H9 (cell line): ENCODE measurements around the gene DOCK1. TPM values are rescaled to one million over a fixed set of nuclear protein-coding genes. Genes with fewer than 3 reads are reported as not detected.

Experiments
- DNase-seq: peaks from one replicate; pipeline ENCODE4 v3.0.0-alpha.2; 2017
- H2AFZ ChIP-seq: one replicate; pipeline ENCODE4 v1.6.1; 2013; ENCODE audit warnings: mild to moderate bottlenecking, low read length, control low read depth, moderate library complexity
- H2AK5ac ChIP-seq: 2 replicates; pipeline ENCODE4 v1.6.1; 2013; ENCODE audit warnings: low read length, control low read depth, mixed read lengths; ENCODE audit not compliant: insufficient read length
- H2BK120ac ChIP-seq: one replicate; pipeline ENCODE4 v1.6.1; 2013; ENCODE audit warnings: low read depth, mild to moderate bottlenecking, low read length, control low read depth, inconsistent platforms; ENCODE audit not compliant: poor library complexity, severe bottlenecking
- H2BK12ac ChIP-seq: 2 replicates; pipeline ENCODE4 v1.6.1; 2013; ENCODE audit warnings: low read length, control low read depth, mixed read lengths, low read depth; ENCODE audit not compliant: insufficient read length
- H2BK15ac ChIP-seq: 2 replicates; pipeline ENCODE4 v1.6.1; 2013; ENCODE audit warnings: low read depth, low read length, control low read depth
- H2BK20ac ChIP-seq: one replicate; pipeline ENCODE4 v1.6.1; 2013; ENCODE audit warnings: low read depth, mild to moderate bottlenecking, low read length, control low read depth, inconsistent platforms; ENCODE audit not compliant: poor library complexity, severe bottlenecking
- H2BK5ac ChIP-seq: 2 replicates; pipeline ENCODE4 v1.6.1; 2013; ENCODE audit warnings: low read length, control low read depth, mixed read lengths; ENCODE audit not compliant: insufficient read length
- H3K14ac ChIP-seq: 2 replicates; pipeline ENCODE4 v1.6.1; 2013; ENCODE audit warnings: low read length, control low read depth; ENCODE audit not compliant: insufficient read depth
- H3K18ac ChIP-seq: 2 replicates; pipeline ENCODE4 v1.6.1; 2013; ENCODE audit warnings: low read depth, mild to moderate bottlenecking, mixed read lengths, low read length, control low read depth; ENCODE audit not compliant: insufficient read length
- H3K23ac ChIP-seq: 2 replicates; pipeline ENCODE4 v1.6.1; 2013; ENCODE audit warnings: low read length, control low read depth, mixed read lengths, low read depth; ENCODE audit not compliant: insufficient read length
- H3K23me2 ChIP-seq: 2 replicates; pipeline ENCODE4 v1.6.1; 2013; ENCODE audit warnings: low read depth, mild to moderate bottlenecking, mixed read lengths, low read length, control low read depth; ENCODE audit not compliant: insufficient read length, poor library complexity, severe bottlenecking
- H3K27ac ChIP-seq: 2 replicates; pipeline ENCODE4 v1.5.1; 2013; ENCODE audit warnings: low read length, control low read depth, mixed read lengths, low read depth; ENCODE audit not compliant: insufficient read length
- H3K27me3 ChIP-seq: 2 replicates; pipeline ENCODE4 v1.6.1; 2013; ENCODE audit warnings: low read length, control low read depth, inconsistent platforms; ENCODE audit not compliant: insufficient read depth
- H3K4ac ChIP-seq: 2 replicates; pipeline ENCODE4 v1.6.1; 2013; ENCODE audit warnings: low read depth, mild to moderate bottlenecking, control low read depth, inconsistent platforms, low read length, moderate library complexity
- H3K4me1 ChIP-seq: 2 replicates; pipeline ENCODE4 v1.6.1; 2013; ENCODE audit warnings: low read length, control low read depth, inconsistent platforms; ENCODE audit not compliant: insufficient read depth
- H3K4me2 ChIP-seq: 2 replicates; pipeline ENCODE4 v1.6.1; 2013; ENCODE audit warnings: low read length, control low read depth, mixed read lengths; ENCODE audit not compliant: insufficient read length, insufficient read depth
- H3K56ac ChIP-seq: 2 replicates; pipeline ENCODE4 v1.6.1; 2013; ENCODE audit warnings: low read depth, mild to moderate bottlenecking, mixed read lengths, low read length, control low read depth; ENCODE audit not compliant: insufficient read length
- H3K79me1 ChIP-seq: 2 replicates; pipeline ENCODE4 v1.6.1; 2013; ENCODE audit warnings: low read depth, mild to moderate bottlenecking, moderate library complexity, low read length, control low read depth, inconsistent platforms; ENCODE audit not compliant: insufficient read depth, poor library complexity, severe bottlenecking
- H3K79me2 ChIP-seq: 2 replicates; pipeline ENCODE4 v1.6.1; 2013; ENCODE audit warnings: low read length, control low read depth, inconsistent platforms; ENCODE audit not compliant: insufficient read depth
- H3K9ac ChIP-seq: 2 replicates; pipeline ENCODE4 v1.6.1; 2013; ENCODE audit warnings: low read length, control low read depth, mixed read lengths; ENCODE audit not compliant: insufficient read length; ENCODE audit errors: extremely low read depth
- H3K9me3 ChIP-seq: one replicate; pipeline ENCODE4 v1.6.1; 2013; ENCODE audit warnings: low read depth, low read length, inconsistent platforms; ENCODE audit not compliant: control insufficient read depth
- H3T11ph ChIP-seq: one replicate; pipeline ENCODE4 v1.6.1; 2013; ENCODE audit warnings: mild to moderate bottlenecking, low read length, control low read depth, inconsistent platforms
- H4K20me1 ChIP-seq: one replicate; pipeline ENCODE4 v1.6.1; 2013; ENCODE audit not compliant: control insufficient read depth, insufficient read length, insufficient read depth
- H4K5ac ChIP-seq: 2 replicates; pipeline ENCODE4 v1.6.1; 2013; ENCODE audit warnings: low read depth, mild to moderate bottlenecking, mixed read lengths, low read length, control low read depth; ENCODE audit not compliant: insufficient read length
- H4K8ac ChIP-seq: replicated peaks from 2 replicates; pipeline ENCODE4 v1.6.1; 2013; ENCODE audit warnings: low read length, control low read depth, mixed read lengths, low read depth; ENCODE audit not compliant: insufficient read length
- H4K91ac ChIP-seq: 2 replicates; pipeline ENCODE4 v1.6.1; 2013; ENCODE audit warnings: low read depth, mild to moderate bottlenecking, moderate library complexity, mixed read lengths, low read length, control low read depth; ENCODE audit not compliant: insufficient read length
- H3K27ac Mint-ChIP-seq, 3 experiments: 2 replicates in 2 of 3; 3 replicates in 1 of 3; pipeline ENCODE4 v1.8.0; 2020 to 2021; ENCODE audit warnings: mixed read lengths in 3 of 3, mild to moderate bottlenecking in 1 of 3, moderate library complexity in 1 of 3
- H3K27me3 Mint-ChIP-seq: 2 replicates; pipeline ENCODE4 v1.8.0; 2021; ENCODE audit warnings: low read depth, mild to moderate bottlenecking, moderate library complexity, mixed read lengths
- H3K36me3 Mint-ChIP-seq, 3 experiments: 2 replicates in 2 of 3; 3 replicates in 1 of 3; pipeline ENCODE4 v1.8.0; 2020 to 2021; ENCODE audit warnings: low read depth in 3 of 3, mixed read lengths in 3 of 3; ENCODE audit not compliant: insufficient read depth in 1 of 3
- H3K4me1 Mint-ChIP-seq, 2 experiments: 2 replicates each; pipeline ENCODE4 v1.8.0; 2020; ENCODE audit warnings: mixed read lengths in 2 of 2
- H3K4me3 Mint-ChIP-seq, 2 experiments: 2 replicates in 1 of 2; 3 replicates in 1 of 2; pipeline ENCODE4 v1.8.0; 2020 to 2021; ENCODE audit warnings: mild to moderate bottlenecking in 2 of 2, mixed read lengths in 2 of 2, moderate library complexity in 1 of 2
- H3K9me3 Mint-ChIP-seq, 2 experiments: 2 replicates in 1 of 2; 3 replicates in 1 of 2; pipeline ENCODE4 v1.8.0; 2020; ENCODE audit warnings: mild to moderate bottlenecking in 2 of 2, mixed read lengths in 2 of 2, moderate library complexity in 1 of 2
- CTCF ChIP-seq: fragments of 200-600 bp; sonication (generic); conservative IDR thresholded peaks from 3 replicates; pipeline ENCODE4 v1.8.0; 2021; ENCODE audit warnings: antibody characterized with exemption, mild to moderate bottlenecking
- WGBS: extraction: QIAGEN DNeasy Blood & Tissue Kit; methylation state at CpG from one replicate; pipeline ENCODE4 v1.1.7; 2013; ENCODE audit warnings: missing lambda C conversion rate, low lambda C conversion rate, mixed read lengths; ENCODE audit not compliant: insufficient read length; ENCODE audit errors: extremely low coverage; 5-methylcytosine and 5-hydroxymethylcytosine counted together
- total RNA-seq: library from RNA; stranded (reverse); gene quantifications from 2 replicates; pipeline ENCODE4 v1.2.1, GENCODE V29; 2021

Gene DOCK1
- total RNA-seq, 1 experiment from 2014 or later: 57.0 TPM

GRCh38 chr10:126955396-126955795, 50.2 kb downstream of the DOCK1 start:
- Histone ChIP-seq H2BK120ac (no peak overlapping the region), H3K79me1 (peaks cover 4% of the 10 kb centered on the region), H3T11ph (no peak overlapping the region), H2BK12ac (no peak overlapping the region), H3K23me2 (no peaks in the 10 kb centered on the region), H4K91ac (no peak overlapping the region), H3K14ac (peak overlapping the region; percentile 57), H3K9me3 (no peaks in the 10 kb centered on the region), H3K9ac (no peak overlapping the region), H4K20me1 (no peaks in the 10 kb centered on the region), H2AK5ac (no peak overlapping the region), H2AFZ (no peak overlapping the region), H3K4me1 (no peaks in the 10 kb centered on the region), H3K18ac (no peak overlapping the region), H4K5ac (no peak overlapping the region), H3K79me2 (peaks cover 33% of the 10 kb centered on the region; the same call in 1 of the 2 replicates), H2BK5ac (no peak overlapping the region), H3K4ac (no peak overlapping the region), H2BK20ac (no peak overlapping the region), H3K27ac (no peak overlapping the region), H3K56ac (no peak overlapping the region), H3K4me2 (no peak overlapping the region), H4K8ac (no peak overlapping the region), H2BK15ac (no peak overlapping the region), H3K27me3 (no peaks in the 10 kb centered on the region), H3K23ac (no peak overlapping the region)
- H3K9me3 Mint-ChIP-seq: no peaks in the 10 kb centered on the region
- DNase-seq: no peak
- no peak for TF ChIP-seq CTCF
- WGBS: no CpG with 5 or more reads among the region's 8 CpGs
- no peaks in the 10 kb centered on the region for H3K27me3 Mint-ChIP-seq
- H3K27ac Mint-ChIP-seq: peak overlapping the region in 2 of 3 experiments; percentile 15 to 87; a peak in 1 of 7 replicates
- peaks cover 27 to 32% of the 10 kb centered on the region in 2 experiments for H3K4me1 Mint-ChIP-seq
- no peak overlapping the region for H3K4me3 Mint-ChIP-seq
- H3K36me3 Mint-ChIP-seq: peaks cover 0 to 3% (median 0%) of the 10 kb centered on the region in 3 experiments; a peak in 3 of 7 replicates
